ENCODE measurements around the gene TRIM47. TPM values are rescaled to one million over a fixed set of nuclear protein-coding genes. Genes with fewer than 3 reads are reported as not detected.

Gene TRIM47
- polyA plus RNA-seq, 2 donors, result 20.4 to 21.7 TPM

DNA sequence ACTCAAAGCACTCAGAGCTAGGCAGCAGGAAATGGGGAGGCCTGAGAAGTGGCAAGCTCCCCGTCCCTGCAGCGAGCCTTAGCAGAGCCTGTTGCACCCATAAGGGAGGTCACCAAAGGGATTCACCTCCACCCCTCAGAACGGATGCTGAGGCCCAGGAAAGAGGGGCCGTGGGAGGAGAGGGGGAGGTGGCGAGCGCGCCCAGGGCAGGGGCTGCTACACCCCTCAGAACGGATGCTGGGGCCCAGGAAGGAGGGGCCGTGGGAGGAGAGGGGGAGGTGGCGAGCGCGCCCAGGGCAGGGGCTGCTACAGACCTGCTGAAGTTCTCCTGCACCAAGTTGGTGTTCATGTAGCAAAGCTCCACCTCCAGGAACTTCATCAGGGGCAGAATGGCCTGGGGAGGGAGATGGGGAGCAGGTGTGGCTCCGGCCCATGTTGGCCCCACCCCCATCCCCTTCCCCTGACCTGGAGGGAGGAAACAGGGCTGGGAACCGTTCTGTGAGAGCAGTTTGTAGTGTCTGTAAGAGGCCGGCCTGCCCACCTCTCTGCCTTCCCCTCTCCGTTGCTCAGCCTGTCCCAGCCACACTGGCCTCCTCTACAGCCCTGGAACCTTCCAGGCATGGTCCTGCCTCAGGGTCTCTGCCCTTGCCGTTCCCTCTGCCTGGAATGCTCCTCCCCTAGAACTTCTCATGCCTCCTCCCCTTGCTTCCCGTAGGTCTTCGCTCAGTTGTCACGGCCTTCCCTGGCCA is 45.6 kb downstream of the TRIM47 start:
- H3K9me3 ChIP-seq (ENCODE audit: control insufficient read depth in 2 of 2, insufficient read depth in 1 of 2, low read depth in 1 of 2, low read length in 1 of 2), result no peaks in the 10 kb centered on the region
- H3K4me1 ChIP-seq (ENCODE audit: control insufficient read depth in 2 of 2, insufficient read depth in 2 of 2, low read length in 1 of 2), result peaks cover under 1 to 10% of the 10 kb centered on the region in 2 donors
- 53 to 56% methylated on average over 18 to 20 of the region's 20 CpGs for WGBS, 2 donors
- H3K27me3 ChIP-seq (ENCODE audit: control insufficient read depth in 1 of 2, insufficient read depth in 2 of 2, low read length in 2 of 2), result no peaks in the 10 kb centered on the region
- H3K4me3 ChIP-seq (ENCODE audit: low read depth in 1 of 2, low read length in 2 of 2), result no peak overlapping the region
- H3K27ac ChIP-seq (ENCODE audit: low read depth in 2 of 2, low read length in 1 of 2), result peak overlapping the region; percentile 53 to 60
- peaks cover 0 to 32% of the 10 kb centered on the region in 2 donors for H3K36me3 ChIP-seq (ENCODE audit: control insufficient read depth in 2 of 2, insufficient read depth in 2 of 2, low read length in 1 of 2)

DNA sequence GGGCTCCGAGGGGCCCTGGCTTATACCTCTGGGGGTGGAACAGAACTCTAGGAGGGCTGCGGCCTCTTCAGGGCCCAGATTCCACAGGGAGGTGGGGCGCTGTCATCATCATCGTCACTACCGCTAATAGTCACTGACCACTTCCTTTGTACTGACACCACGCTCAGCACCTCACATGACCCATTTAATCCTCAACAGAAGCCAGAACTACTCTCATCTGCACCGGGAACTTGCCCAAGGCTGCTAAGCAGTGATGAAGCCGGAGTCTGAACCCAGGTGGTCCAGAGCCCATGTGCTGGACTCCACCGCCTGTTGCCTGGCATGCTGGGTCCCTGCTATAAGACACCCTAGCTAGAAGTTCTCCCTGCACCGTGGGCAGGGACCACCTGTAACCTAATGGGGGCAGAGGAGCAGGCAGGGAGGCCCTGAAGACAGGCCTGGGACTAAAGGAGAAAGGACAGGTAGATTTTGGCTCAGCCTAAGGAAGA is 46.2 kb downstream of the TRIM47 start:
- Histone ChIP-seq H3K9me3 (ENCODE audit: control insufficient read depth in 2 of 2, insufficient read depth in 1 of 2, low read depth in 1 of 2, low read length in 1 of 2) (no peaks in the 10 kb centered on the region), H3K27ac (ENCODE audit: low read depth in 2 of 2, low read length in 1 of 2) (peak overlapping the region; percentile 53 to 60), H3K4me1 (ENCODE audit: control insufficient read depth in 2 of 2, insufficient read depth in 2 of 2, low read length in 1 of 2) (peaks cover 3 to 16% of the 10 kb centered on the region in 2 donors), H3K36me3 (ENCODE audit: control insufficient read depth in 2 of 2, insufficient read depth in 2 of 2, low read length in 1 of 2) (peaks cover 0 to 32% of the 10 kb centered on the region in 2 donors), H3K27me3 (ENCODE audit: control insufficient read depth in 1 of 2, insufficient read depth in 2 of 2, low read length in 2 of 2) (no peaks in the 10 kb centered on the region), H3K4me3 (ENCODE audit: low read depth in 1 of 2, low read length in 2 of 2) (no peak overlapping the region)
- 68 to 81% methylated on average over 10 of the region's 10 CpGs for WGBS, 2 donors

DNA sequence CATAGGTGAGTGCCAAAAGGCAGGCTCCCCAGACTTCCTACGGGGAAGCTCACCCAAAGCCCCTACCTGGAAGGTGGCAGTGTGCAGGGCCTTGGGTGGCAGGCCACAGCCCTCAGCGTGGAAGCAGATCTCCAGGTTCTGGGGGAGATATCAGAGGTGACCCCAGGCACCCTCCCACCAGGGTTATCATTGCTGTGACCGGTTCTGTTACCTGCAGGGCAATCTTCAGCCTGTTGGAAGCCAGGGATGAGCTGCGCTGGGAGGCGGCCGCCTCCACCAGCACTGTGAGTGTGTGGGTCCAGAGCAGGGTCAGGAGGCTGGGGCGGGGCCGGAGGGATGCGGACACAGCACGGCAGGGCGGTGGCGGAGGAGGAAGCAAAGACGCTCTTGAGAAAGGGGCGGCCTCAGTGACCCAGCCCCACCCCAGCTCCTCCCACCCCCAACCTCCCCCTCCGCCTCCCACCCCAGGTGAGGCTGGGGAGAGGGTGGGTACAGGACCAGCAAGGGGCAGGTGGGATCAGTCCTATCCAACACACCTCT is 47.3 kb downstream of the TRIM47 start:
- Histone ChIP-seq H3K4me3 (ENCODE audit: low read depth in 1 of 2, low read length in 2 of 2) (no peak overlapping the region), H3K36me3 (ENCODE audit: control insufficient read depth in 2 of 2, insufficient read depth in 2 of 2, low read length in 1 of 2) (peaks cover 0 to 28% of the 10 kb centered on the region in 2 donors), H3K4me1 (ENCODE audit: control insufficient read depth in 2 of 2, insufficient read depth in 2 of 2, low read length in 1 of 2) (peaks cover 3 to 18% of the 10 kb centered on the region in 2 donors), H3K27me3 (ENCODE audit: control insufficient read depth in 1 of 2, insufficient read depth in 2 of 2, low read length in 2 of 2) (no peaks in the 10 kb centered on the region), H3K9me3 (ENCODE audit: control insufficient read depth in 2 of 2, insufficient read depth in 1 of 2, low read depth in 1 of 2, low read length in 1 of 2) (no peaks in the 10 kb centered on the region), H3K27ac (ENCODE audit: low read depth in 2 of 2, low read length in 1 of 2) (no peak overlapping the region)
- 88 to 90% methylated on average over 15 of the region's 15 CpGs for WGBS, 2 donors

DNA sequence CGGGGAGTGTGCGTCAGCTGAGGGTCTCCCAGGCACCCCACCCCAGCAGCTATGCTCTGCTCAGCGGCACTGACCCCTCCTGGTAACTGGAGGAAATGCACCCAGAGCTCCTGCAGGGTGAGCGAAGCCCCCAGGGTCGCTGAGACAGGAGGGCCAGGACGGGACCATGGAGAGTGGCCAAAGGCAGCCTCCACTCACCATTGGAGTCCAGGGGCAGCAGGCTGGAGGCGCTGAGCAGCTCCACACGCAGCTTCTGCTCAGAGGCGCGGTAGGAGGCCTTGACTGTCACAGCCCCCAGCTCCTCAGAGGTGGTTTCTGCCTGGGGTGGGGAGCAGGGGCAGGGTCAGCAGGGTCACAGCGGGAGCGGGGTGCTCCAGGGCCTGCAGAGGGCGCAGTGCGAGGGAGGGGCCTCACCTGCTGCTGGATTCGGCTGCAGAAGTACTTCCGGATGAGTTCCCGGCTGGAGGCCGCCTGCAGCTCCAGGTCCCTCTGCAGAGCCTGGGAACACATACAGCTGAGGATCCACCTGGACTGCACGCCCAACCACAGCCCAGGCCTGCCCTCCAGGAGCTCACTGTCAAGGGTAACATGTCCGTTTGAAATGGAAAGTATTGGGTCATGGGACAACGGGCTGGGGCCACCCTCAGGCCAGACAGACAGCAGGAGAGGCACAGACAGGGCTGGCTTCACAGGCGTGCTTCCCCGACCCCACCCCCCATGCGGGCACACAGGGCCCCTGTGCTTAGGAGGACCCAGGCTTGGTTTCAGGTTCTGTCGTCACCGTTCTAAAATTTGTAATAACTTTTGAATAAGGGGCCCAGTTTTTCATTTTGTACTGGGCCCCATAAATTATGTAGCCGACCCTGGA is 48.0 kb downstream of the TRIM47 start:
- Histone ChIP-seq H3K4me3 (ENCODE audit: low read depth in 1 of 2, low read length in 2 of 2) (no peak overlapping the region), H3K27me3 (ENCODE audit: control insufficient read depth in 1 of 2, insufficient read depth in 2 of 2, low read length in 2 of 2) (no peaks in the 10 kb centered on the region), H3K36me3 (ENCODE audit: control insufficient read depth in 2 of 2, insufficient read depth in 2 of 2, low read length in 1 of 2) (peaks cover 4 to 24% of the 10 kb centered on the region in 2 donors), H3K4me1 (ENCODE audit: control insufficient read depth in 2 of 2, insufficient read depth in 2 of 2, low read length in 1 of 2) (peaks cover 3 to 18% of the 10 kb centered on the region in 2 donors), H3K9me3 (ENCODE audit: control insufficient read depth in 2 of 2, insufficient read depth in 1 of 2, low read depth in 1 of 2, low read length in 1 of 2) (no peaks in the 10 kb centered on the region), H3K27ac (ENCODE audit: low read depth in 2 of 2, low read length in 1 of 2) (no peak overlapping the region)
- 70 to 78% methylated on average over 27 of the region's 27 CpGs for WGBS, 2 donors

DNA sequence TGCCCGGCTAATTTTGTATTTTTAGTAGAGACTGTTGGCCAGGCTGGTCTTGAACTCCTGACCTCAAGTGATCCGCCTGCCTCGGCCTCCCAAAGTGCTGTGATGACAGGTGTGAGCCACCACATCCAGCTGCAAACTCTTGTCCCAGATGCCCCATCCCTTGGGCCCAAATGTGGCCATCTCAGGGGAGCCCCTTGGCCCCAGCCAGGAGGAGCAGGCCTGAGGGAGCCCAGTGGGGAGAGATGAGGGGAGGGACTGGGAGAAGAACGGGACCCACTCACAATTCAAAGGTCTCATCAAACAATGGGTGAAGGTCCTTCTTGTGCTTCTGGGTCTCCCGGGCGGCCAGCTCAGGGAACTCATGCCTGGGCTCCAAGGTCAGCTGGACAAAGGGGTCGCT is 48.6 kb downstream of the TRIM47 start:
- Histone ChIP-seq H3K27ac (ENCODE audit: low read depth in 2 of 2, low read length in 1 of 2) (peak overlapping the region in 1 of 2 donors; percentile 2), H3K27me3 (ENCODE audit: control insufficient read depth in 1 of 2, insufficient read depth in 2 of 2, low read length in 2 of 2) (no peaks in the 10 kb centered on the region), H3K36me3 (ENCODE audit: control insufficient read depth in 2 of 2, insufficient read depth in 2 of 2, low read length in 1 of 2) (peaks cover 4 to 19% of the 10 kb centered on the region in 2 donors), H3K9me3 (ENCODE audit: control insufficient read depth in 2 of 2, insufficient read depth in 1 of 2, low read depth in 1 of 2, low read length in 1 of 2) (no peaks in the 10 kb centered on the region), H3K4me1 (ENCODE audit: control insufficient read depth in 2 of 2, insufficient read depth in 2 of 2, low read length in 1 of 2) (peaks cover 3 to 18% of the 10 kb centered on the region in 2 donors), H3K4me3 (ENCODE audit: low read depth in 1 of 2, low read length in 2 of 2) (no peak overlapping the region)
- WGBS, 2 donors, result 83 to 91% methylated on average over 7 of the region's 7 CpGs

DNA sequence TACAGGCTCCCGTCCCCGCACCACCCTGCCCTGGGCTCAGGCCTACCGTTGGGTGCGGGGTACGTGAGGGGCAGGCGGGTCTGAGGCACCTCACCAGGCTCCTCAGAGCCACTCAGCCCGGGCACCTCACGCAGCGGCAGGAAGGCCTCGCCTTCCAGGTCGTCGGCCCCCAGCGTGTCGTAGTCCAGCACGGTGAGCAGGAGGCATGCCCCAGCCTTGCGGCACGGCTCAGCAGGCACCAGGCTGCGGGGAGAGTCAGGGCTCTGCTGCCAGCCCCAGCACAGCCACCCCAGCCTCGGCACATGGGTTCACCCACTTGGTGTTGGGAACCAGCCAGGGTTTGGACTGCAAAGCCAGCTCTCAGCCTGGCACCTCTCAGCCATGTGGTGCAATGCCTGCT is 49.6 kb downstream of the TRIM47 start:
- Histone ChIP-seq H3K4me3 (ENCODE audit: low read depth in 1 of 2, low read length in 2 of 2) (no peak overlapping the region), H3K27ac (ENCODE audit: low read depth in 2 of 2, low read length in 1 of 2) (no peak overlapping the region), H3K4me1 (ENCODE audit: control insufficient read depth in 2 of 2, insufficient read depth in 2 of 2, low read length in 1 of 2) (peaks cover 3 to 18% of the 10 kb centered on the region in 2 donors), H3K36me3 (ENCODE audit: control insufficient read depth in 2 of 2, insufficient read depth in 2 of 2, low read length in 1 of 2) (peaks cover 4 to 20% of the 10 kb centered on the region in 2 donors), H3K27me3 (ENCODE audit: control insufficient read depth in 1 of 2, insufficient read depth in 2 of 2, low read length in 2 of 2) (no peaks in the 10 kb centered on the region), H3K9me3 (ENCODE audit: control insufficient read depth in 2 of 2, insufficient read depth in 1 of 2, low read depth in 1 of 2, low read length in 1 of 2) (no peaks in the 10 kb centered on the region)
- WGBS, 2 donors, result 88% methylated on average over 19 of the region's 19 CpGs

DNA sequence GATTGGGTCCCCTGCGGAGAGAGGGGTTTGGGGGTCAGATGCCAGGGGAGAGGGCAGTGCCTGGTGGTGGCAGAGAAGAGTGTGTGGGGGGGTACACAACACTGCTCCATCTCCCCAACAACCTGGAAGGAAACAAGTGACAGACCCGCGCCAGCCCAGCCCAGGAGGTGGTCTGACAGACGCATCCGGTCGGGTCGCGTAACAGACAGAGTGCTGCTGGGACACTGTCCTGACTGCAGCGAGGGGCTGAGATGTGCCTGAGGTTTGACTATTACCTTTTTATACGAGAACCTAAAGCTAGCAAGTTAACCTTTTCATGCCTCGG is 50.3 kb downstream of the TRIM47 start:
- peaks cover 3 to 17% of the 10 kb centered on the region in 2 donors for H3K4me1 ChIP-seq (ENCODE audit: control insufficient read depth in 2 of 2, insufficient read depth in 2 of 2, low read length in 1 of 2)
- H3K27me3 ChIP-seq (ENCODE audit: control insufficient read depth in 1 of 2, insufficient read depth in 2 of 2, low read length in 2 of 2), result no peaks in the 10 kb centered on the region
- peak overlapping the region; percentile 54 to 66 for H3K27ac ChIP-seq (ENCODE audit: low read depth in 2 of 2, low read length in 1 of 2)
- WGBS, 2 donors, result 54 to 56% methylated on average over 11 of the region's 11 CpGs
- H3K4me3 ChIP-seq (ENCODE audit: low read depth in 1 of 2, low read length in 2 of 2), result peak overlapping the region in 1 of 2 donors; percentile 2
- H3K36me3 ChIP-seq (ENCODE audit: control insufficient read depth in 2 of 2, insufficient read depth in 2 of 2, low read length in 1 of 2), result peaks cover 4 to 24% of the 10 kb centered on the region in 2 donors
- H3K9me3 ChIP-seq (ENCODE audit: control insufficient read depth in 2 of 2, insufficient read depth in 1 of 2, low read depth in 1 of 2, low read length in 1 of 2), result no peaks in the 10 kb centered on the region

DNA sequence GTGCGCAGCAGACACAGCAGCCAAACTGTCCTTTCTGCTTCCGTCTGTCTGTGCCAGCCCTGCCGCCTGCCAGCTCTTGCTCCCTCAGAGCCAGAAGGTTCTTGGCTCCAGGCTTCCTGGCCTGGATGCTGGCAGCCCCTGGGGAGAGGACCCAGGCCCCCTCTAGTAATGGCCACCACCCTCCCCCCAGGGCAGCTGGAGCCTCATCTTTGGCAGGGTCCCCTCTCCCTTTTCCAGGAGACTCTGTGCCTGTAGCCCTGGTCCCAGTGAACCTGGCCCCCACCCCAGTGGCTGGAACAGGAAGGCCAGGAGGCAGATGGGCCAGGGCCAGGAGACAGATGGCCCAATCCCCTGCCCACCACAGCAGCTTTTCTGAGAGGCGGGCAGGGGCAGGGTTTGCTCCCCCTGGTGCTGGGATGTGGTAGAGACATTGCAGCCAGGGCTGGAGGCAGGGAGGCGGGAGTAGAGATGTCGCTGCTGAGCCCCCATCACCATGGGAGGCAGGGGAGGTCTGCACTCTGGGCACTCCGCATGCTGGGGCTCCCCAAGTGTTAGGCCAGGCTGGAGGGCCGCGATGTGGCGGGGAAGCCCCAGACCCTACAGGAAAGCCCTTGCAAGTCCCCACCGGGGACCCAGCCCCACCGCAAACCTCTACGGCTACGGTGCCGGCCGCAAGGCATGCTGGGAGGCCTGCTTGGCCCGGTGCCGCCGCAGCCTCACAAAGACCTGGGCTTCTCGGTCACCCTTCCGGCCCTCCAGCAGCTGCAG is 50.9 kb downstream of the TRIM47 start:
- 17 to 22% methylated on average over 21 of the region's 21 CpGs for WGBS, 2 donors

More for the DNA sequence above, 50.9 kb downstream of the TRIM47 start:
- H3K4me1 ChIP-seq (ENCODE audit: control insufficient read depth in 2 of 2, insufficient read depth in 2 of 2, low read length in 1 of 2), result peaks cover 3 to 12% of the 10 kb centered on the region in 2 donors
- peak overlapping the region in 1 of 2 donors; percentile 2 for H3K4me3 ChIP-seq (ENCODE audit: low read depth in 1 of 2, low read length in 2 of 2)
- H3K27ac ChIP-seq (ENCODE audit: low read depth in 2 of 2, low read length in 1 of 2), result peak overlapping the region; percentile 54 to 66
- H3K9me3 ChIP-seq (ENCODE audit: control insufficient read depth in 2 of 2, insufficient read depth in 1 of 2, low read depth in 1 of 2, low read length in 1 of 2), result no peaks in the 10 kb centered on the region
- peaks cover 4 to 26% of the 10 kb centered on the region in 2 donors for H3K36me3 ChIP-seq (ENCODE audit: control insufficient read depth in 2 of 2, insufficient read depth in 2 of 2, low read length in 1 of 2)
- H3K27me3 ChIP-seq (ENCODE audit: control insufficient read depth in 1 of 2, insufficient read depth in 2 of 2, low read length in 2 of 2), result no peaks in the 10 kb centered on the region

Measured in esophagus (tissue), 2 donors.